ENCODE data around the gene IFITM10.

Gene IFITM10

DNA sequence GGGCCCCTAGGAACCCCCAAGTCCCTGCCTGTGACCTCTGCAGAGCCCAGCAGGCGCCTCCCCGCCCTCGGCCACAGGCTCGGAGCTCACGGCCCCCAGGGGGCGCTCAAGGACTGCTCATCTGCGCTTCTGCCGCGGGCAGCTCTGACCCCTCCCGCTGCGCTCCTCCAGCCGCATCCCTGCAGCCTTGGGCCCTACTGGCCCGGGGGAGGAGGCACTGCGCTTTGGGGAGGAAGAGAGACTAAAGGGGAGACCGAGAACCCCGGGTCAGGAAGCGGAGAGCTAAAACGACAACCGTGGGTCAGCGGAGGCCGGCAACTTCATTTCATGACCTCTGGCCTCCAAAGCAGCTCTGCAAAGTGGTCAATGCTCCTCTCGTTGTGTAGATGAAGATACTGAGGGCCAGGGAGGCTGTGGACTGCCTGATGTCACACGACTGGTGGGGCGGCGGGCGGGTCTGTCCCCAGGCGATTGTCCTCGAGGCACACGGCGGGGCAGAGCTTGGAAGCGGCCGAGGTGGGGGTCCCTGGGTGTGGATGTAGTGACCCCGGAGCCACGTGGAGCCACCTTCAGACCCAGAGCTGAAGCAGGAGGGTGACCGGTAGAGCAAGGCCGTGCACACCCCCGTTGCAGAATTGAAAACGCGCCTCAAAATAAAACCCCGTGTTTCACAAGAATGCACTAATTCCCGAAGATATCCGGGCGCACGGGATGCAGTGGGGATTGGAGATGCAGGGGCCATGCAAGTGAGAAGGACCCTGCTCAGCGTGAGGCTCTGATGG is 56.1 kb downstream of the IFITM10 start:
- H3K4me3 ChIP-seq (ENCODE audit: low read depth, low read length) = peak overlapping the region; percentile 38
- in situ Hi-C loops (cut with HindIII; ENCODE audit: low sequenced_read_pairs) = no loop called here
- TF ChIP-seq, protein P1, sequence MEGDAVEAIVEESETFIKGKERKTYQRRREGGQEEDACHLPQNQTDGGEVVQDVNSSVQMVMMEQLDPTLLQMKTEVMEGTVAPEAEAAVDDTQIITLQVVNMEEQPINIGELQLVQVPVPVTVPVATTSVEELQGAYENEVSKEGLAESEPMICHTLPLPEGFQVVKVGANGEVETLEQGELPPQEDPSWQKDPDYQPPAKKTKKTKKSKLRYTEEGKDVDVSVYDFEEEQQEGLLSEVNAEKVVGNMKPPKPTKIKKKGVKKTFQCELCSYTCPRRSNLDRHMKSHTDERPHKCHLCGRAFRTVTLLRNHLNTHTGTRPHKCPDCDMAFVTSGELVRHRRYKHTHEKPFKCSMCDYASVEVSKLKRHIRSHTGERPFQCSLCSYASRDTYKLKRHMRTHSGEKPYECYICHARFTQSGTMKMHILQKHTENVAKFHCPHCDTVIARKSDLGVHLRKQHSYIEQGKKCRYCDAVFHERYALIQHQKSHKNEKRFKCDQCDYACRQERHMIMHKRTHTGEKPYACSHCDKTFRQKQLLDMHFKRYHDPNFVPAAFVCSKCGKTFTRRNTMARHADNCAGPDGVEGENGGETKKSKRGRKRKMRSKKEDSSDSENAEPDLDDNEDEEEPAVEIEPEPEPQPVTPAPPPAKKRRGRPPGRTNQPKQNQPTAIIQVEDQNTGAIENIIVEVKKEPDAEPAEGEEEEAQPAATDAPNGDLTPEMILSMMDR (IDR thresholded peaks at IDR 0.05; ENCODE audit: low read depth, low read length) = peak; percentile 89
- DNase-seq (ENCODE audit: low read depth, low spot score) = peak; percentile 65

DNA sequence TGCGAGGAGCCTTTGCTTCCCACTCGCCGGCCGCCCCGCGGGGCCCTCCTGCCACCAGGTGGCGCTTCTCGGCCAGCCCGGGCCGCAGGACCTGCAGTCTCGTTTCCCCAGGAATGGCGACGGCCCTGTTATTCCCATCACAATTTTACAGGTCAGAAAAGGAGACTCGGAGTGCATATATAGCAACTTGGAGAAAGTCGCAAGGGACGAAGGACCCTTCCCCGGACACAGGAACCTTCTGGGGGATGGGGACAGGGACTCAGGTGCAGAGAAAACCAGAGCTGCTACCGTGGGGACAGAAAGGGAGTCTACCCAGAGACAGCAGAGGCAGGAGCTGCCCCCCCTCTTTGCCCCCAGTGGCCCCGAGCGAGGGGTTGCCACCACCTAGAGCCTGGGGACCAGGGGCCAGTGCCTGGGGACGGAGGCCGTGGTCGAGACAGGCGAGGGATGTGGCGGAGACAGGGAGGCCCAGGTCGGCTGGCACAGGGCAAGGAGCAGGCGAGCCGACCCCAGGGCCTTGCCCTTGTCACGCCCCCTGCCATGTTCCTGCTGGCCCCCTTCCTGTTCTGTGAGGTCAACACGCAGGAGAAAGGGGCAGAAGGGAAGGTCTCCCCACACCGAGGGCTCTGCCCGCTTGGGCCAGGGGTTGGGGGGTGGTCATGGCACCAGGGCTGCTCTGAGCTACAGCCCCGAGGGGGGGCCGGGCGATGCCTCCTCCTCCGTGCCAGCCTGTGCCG is 56.9 kb downstream of the IFITM10 start:
- in situ Hi-C loops (cut with HindIII; ENCODE audit: low sequenced_read_pairs) = no loop called here
- peak overlapping the region; percentile 38 for H3K4me3 ChIP-seq (ENCODE audit: low read depth, low read length)
- TF ChIP-seq, protein P1 (IDR thresholded peaks at IDR 0.05; ENCODE audit: low read depth, low read length) = peak; percentile 98
- peak; percentile 74 for DNase-seq (ENCODE audit: low read depth, low spot score)

DNA sequence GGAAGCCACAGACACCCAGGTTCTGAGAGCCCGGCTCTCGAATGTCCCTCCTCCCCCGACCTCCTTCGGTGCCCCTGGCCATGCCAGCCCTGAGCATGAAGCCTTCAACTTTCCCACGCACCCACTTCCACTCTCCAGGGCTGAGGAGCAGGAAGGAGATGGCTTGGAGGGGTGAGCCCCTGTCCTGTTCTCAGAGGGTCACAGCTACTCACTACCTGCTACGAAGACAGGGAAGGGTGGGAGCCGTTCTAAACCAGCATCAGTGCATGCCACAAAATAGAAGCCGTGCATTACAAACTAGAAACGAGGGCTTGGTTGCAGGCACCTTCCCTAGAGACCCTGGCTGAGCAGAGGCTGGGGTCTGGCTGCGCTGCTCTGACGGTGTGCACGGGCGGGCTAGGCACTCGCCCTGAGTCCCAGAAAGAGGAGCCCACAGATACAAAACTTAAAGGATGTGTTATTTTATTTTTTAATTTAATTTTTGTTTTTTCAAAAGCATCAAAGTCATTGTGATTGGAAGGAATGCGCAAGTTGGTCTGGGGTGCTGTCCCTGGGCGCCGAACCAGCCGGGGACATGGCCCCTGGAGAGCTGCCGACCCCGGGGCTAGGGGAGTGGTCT is 57.6 kb downstream of the IFITM10 start:
- TF ChIP-seq, protein P1 (IDR thresholded peaks at IDR 0.05; ENCODE audit: low read depth, low read length) = no peak
- no peak for DNase-seq (ENCODE audit: low read depth, low spot score)
- in situ Hi-C loops (cut with HindIII; ENCODE audit: low sequenced_read_pairs) = no loop called here
- no peak overlapping the region for H3K4me3 ChIP-seq (ENCODE audit: low read depth, low read length)

- no peak for DNase-seq (ENCODE audit: low read depth, low spot score)
- in situ Hi-C loops (cut with HindIII; ENCODE audit: low sequenced_read_pairs) = no loop called here
- H3K4me3 ChIP-seq (ENCODE audit: low read depth, low read length) = no peak overlapping the region
- TF ChIP-seq, protein P1 (IDR thresholded peaks at IDR 0.05; ENCODE audit: low read depth, low read length) = no peak
Observed at GRCh38 chr11:1691878-1692707, 58.3 kb downstream of the IFITM10 start.

DNA sequence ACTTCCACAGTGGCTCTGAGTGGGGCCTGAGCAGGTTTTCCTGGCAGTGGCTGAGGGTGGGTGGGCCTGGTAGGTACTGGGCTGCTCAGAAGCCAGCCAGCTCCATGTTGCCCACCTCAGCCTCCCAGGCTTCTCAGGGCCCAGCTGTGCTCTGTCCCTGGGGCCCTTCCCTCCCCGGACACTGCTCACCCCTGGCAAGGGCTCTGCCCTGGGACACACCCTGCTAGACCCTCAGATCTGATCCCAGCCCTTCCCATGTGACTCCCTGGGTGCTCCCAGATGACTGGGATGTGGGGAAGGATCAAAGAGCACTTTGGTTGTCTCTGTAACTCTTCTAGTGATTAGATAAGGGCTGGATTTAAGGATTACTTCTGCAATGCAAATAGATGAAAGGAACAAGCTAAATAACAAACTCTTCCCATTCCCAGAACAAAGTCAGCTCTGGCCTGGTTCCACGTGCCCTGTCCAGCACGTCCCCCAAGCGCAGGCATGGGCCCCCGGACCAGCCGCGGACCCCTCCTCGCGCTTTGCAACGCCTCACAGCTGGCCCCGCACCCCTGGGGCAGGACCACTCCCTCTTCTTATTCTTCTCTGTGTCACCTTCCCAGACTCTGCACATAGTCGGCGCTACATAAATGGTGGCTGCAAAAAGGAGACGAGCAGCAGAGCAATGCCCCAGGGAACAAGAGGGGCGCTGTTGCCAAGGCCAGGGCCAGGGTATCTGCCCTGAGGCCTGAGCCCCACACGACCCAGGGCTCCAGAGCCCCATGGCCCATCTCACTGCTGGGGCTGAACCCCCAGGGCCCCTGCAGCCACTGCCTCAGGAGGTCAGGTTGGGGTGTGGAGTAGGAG is 59.1 kb downstream of the IFITM10 start:
- no peak for DNase-seq (ENCODE audit: low read depth, low spot score)
- TF ChIP-seq, protein P1 (IDR thresholded peaks at IDR 0.05; ENCODE audit: low read depth, low read length) = no peak
- in situ Hi-C loops (cut with HindIII; ENCODE audit: low sequenced_read_pairs) = no loop called here
- no peak overlapping the region for H3K4me3 ChIP-seq (ENCODE audit: low read depth, low read length)
